ENCODE measurements around the gene BCAP31. TPM values are rescaled to one million over a fixed set of nuclear protein-coding genes. Genes with fewer than 3 reads are reported as not detected.

Gene BCAP31
- total RNA-seq, 1 donor from 2014 or later, result 219 TPM

GRCh38 chrX:153688911-153689590 is 35.1 kb downstream of the BCAP31 start:
- H4K20me1 ChIP-seq (ENCODE audit: insufficient read depth, low read length), result peaks cover 10% of the 10 kb centered on the region
- H3K4me3 ChIP-seq (ENCODE audit: insufficient read depth, low read depth, low read length), result peak overlapping the region; percentile 17
- TF ChIP-seq CTCF (IDR thresholded peaks at IDR 0.05; ENCODE audit: insufficient read depth, low read depth, low read length) (no peak), EZH2 (IDR thresholded peaks at IDR 0.05; ENCODE audit: insufficient read depth, low read length) (no peak)
- DNase-seq (ENCODE audit: low read depth), result no peak
- H3K36me3 ChIP-seq (ENCODE audit: insufficient read depth, low read length), result no peaks in the 10 kb centered on the region
- Mint-ChIP-seq H3K4me3 (ENCODE audit: unreplicated experiment) (peak overlapping the region; percentile 76), H3K27ac (ENCODE audit: unreplicated experiment) (no peak overlapping the region), H3K27me3 (ENCODE audit: low read depth, unreplicated experiment) (no peaks in the 10 kb centered on the region), H3K36me3 (ENCODE audit: low read depth, unreplicated experiment) (no peaks in the 10 kb centered on the region), H3K4me1 (ENCODE audit: low read depth, unreplicated experiment) (peaks cover 2% of the 10 kb centered on the region), H3K9me3 (ENCODE audit: unreplicated experiment) (no peaks in the 10 kb centered on the region)
- no peak for FAIRE-seq
- no peak overlapping the region for H2AFZ ChIP-seq (ENCODE audit: low read depth, low read length)
- H3K27ac ChIP-seq (ENCODE audit: low read depth, low read length), result no peak overlapping the region
- H3K79me2 ChIP-seq (ENCODE audit: insufficient read depth, low read length), result peaks cover 5% of the 10 kb centered on the region
- H3K9ac ChIP-seq (ENCODE audit: low read length), result no peak overlapping the region
- H3K4me1 ChIP-seq (ENCODE audit: insufficient read depth, low read length), result peaks cover 11% of the 10 kb centered on the region
- no peaks in the 10 kb centered on the region for H3K27me3 ChIP-seq (ENCODE audit: insufficient read depth, low read length)
- H3K4me2 ChIP-seq (ENCODE audit: low read length), result peak overlapping the region; percentile 76
- no peaks in the 10 kb centered on the region for H3K9me3 ChIP-seq (ENCODE audit: insufficient read depth, low read depth, low read length)

- no peaks in the 10 kb centered on the region for H3K9me3 ChIP-seq (ENCODE audit: insufficient read depth, low read depth, low read length)
- no peak overlapping the region for H3K4me3 Mint-ChIP-seq (ENCODE audit: unreplicated experiment)
- FAIRE-seq (no peak), DNase-seq (ENCODE audit: low read depth) (no peak)
- no peak overlapping the region for H3K27ac ChIP-seq (ENCODE audit: low read depth, low read length)
- peak overlapping the region; percentile 68 for H3K4me2 ChIP-seq (ENCODE audit: low read length)
- no peaks in the 10 kb centered on the region for H3K9me3 Mint-ChIP-seq (ENCODE audit: unreplicated experiment)
- H3K4me1 Mint-ChIP-seq (ENCODE audit: low read depth, unreplicated experiment), result peaks cover 2% of the 10 kb centered on the region
- peak overlapping the region; percentile 33 for H3K4me3 ChIP-seq (ENCODE audit: insufficient read depth, low read depth, low read length)
- H3K27me3 ChIP-seq (ENCODE audit: insufficient read depth, low read length), result no peaks in the 10 kb centered on the region
- H3K4me1 ChIP-seq (ENCODE audit: insufficient read depth, low read length), result peaks cover 11% of the 10 kb centered on the region
- H3K9ac ChIP-seq (ENCODE audit: low read length), result peak overlapping the region; percentile 48
- H4K20me1 ChIP-seq (ENCODE audit: insufficient read depth, low read length), result peaks cover 10% of the 10 kb centered on the region
- no peak overlapping the region for H2AFZ ChIP-seq (ENCODE audit: low read depth, low read length)
- H3K27me3 Mint-ChIP-seq (ENCODE audit: low read depth, unreplicated experiment), result no peaks in the 10 kb centered on the region
- no peak for TF ChIP-seq EZH2 (IDR thresholded peaks at IDR 0.05; ENCODE audit: insufficient read depth, low read length)
- TF ChIP-seq CTCF (IDR thresholded peaks at IDR 0.05; ENCODE audit: insufficient read depth, low read depth, low read length), result no peak
- no peaks in the 10 kb centered on the region for H3K36me3 ChIP-seq (ENCODE audit: insufficient read depth, low read length)
- H3K36me3 Mint-ChIP-seq (ENCODE audit: low read depth, unreplicated experiment), result no peaks in the 10 kb centered on the region
- peaks cover 5% of the 10 kb centered on the region for H3K79me2 ChIP-seq (ENCODE audit: insufficient read depth, low read length)
- no peak overlapping the region for H3K27ac Mint-ChIP-seq (ENCODE audit: unreplicated experiment)
These were observed 35.7 kb downstream of the BCAP31 start for GRCh38 chrX:153688506-153688905.

- DNase-seq (ENCODE audit: low read depth), result no peak
- H3K27me3 Mint-ChIP-seq (ENCODE audit: low read depth, unreplicated experiment), result no peaks in the 10 kb centered on the region
- Histone ChIP-seq H4K20me1 (ENCODE audit: insufficient read depth, low read length) (peaks cover 10% of the 10 kb centered on the region), H3K27ac (ENCODE audit: low read depth, low read length) (no peak overlapping the region), H3K36me3 (ENCODE audit: insufficient read depth, low read length) (no peaks in the 10 kb centered on the region), H3K27me3 (ENCODE audit: insufficient read depth, low read length) (no peaks in the 10 kb centered on the region), H3K4me1 (ENCODE audit: insufficient read depth, low read length) (peaks cover 11% of the 10 kb centered on the region), H3K9ac (ENCODE audit: low read length) (no peak overlapping the region), H3K79me2 (ENCODE audit: insufficient read depth, low read length) (peaks cover 5% of the 10 kb centered on the region), H2AFZ (ENCODE audit: low read depth, low read length) (no peak overlapping the region), H3K9me3 (ENCODE audit: insufficient read depth, low read depth, low read length) (no peaks in the 10 kb centered on the region), H3K4me2 (ENCODE audit: low read length) (no peak overlapping the region), H3K4me3 (ENCODE audit: insufficient read depth, low read depth, low read length) (no peak overlapping the region)
- no peak overlapping the region for H3K27ac Mint-ChIP-seq (ENCODE audit: unreplicated experiment)
- H3K9me3 Mint-ChIP-seq (ENCODE audit: unreplicated experiment), result no peaks in the 10 kb centered on the region
- H3K36me3 Mint-ChIP-seq (ENCODE audit: low read depth, unreplicated experiment), result no peaks in the 10 kb centered on the region
- FAIRE-seq, result no peak
- H3K4me1 Mint-ChIP-seq (ENCODE audit: low read depth, unreplicated experiment), result peaks cover 2% of the 10 kb centered on the region
- TF ChIP-seq CTCF (IDR thresholded peaks at IDR 0.05; ENCODE audit: insufficient read depth, low read depth, low read length), result no peak
- no peak for TF ChIP-seq EZH2 (IDR thresholded peaks at IDR 0.05; ENCODE audit: insufficient read depth, low read length)
- H3K4me3 Mint-ChIP-seq (ENCODE audit: unreplicated experiment), result no peak overlapping the region
These were observed 36.1 kb downstream of the BCAP31 start for GRCh38 chrX:153688071-153688470.

All from astrocyte (in vitro differentiated cells and primary cell).